HUES6 (cell line): Measurements from ENCODE around the gene TRPC4AP.
"Not testable (repeated sequence)": the region's sequence is repeated elsewhere in the genome, so short reads cannot be mapped to it uniquely, and the experiment has no call there.

Experiments used
- H3K27ac ChIP-seq: 2 replicates; pipeline ENCODE4 v1.7.0; 2013; ENCODE audit warnings: low read depth, mild to moderate bottlenecking, low read length, inconsistent platforms
- H3K27me3 ChIP-seq: 2 replicates; pipeline ENCODE4 v1.6.1; 2013; ENCODE audit warnings: low read length; ENCODE audit not compliant: control insufficient read depth, insufficient read depth
- H3K36me3 ChIP-seq: 2 replicates; pipeline ENCODE4 v1.6.1; 2013; ENCODE audit warnings: low read length; ENCODE audit not compliant: control insufficient read depth, insufficient read depth
- H3K4me1 ChIP-seq: 2 replicates; pipeline ENCODE4 v1.6.1; 2013; ENCODE audit warnings: low read length; ENCODE audit not compliant: control insufficient read depth, insufficient read depth
- H3K4me3 ChIP-seq: 2 replicates; pipeline ENCODE4 v1.5.1; 2013; ENCODE audit warnings: low read depth, low read length
- H3K9ac ChIP-seq: one replicate; pipeline ENCODE4 v1.6.1; 2013; ENCODE audit warnings: mild to moderate bottlenecking, low read length
- H3K9me3 ChIP-seq: 2 replicates; pipeline ENCODE4 v1.6.1; 2013; ENCODE audit warnings: low read depth, low read length; ENCODE audit not compliant: control insufficient read depth, insufficient read depth

The TRPC4AP gene

GRCh38 chr20:35054814-35055213, 37.8 kb downstream of the TRPC4AP start:
- H3K36me3 ChIP-seq = peaks cover 26% of the 10 kb centered on the region
- no peak overlapping the region for H3K27ac ChIP-seq
- H3K9me3 ChIP-seq = no peaks in the 10 kb centered on the region
- H3K9ac ChIP-seq = no peak overlapping the region
- no peaks in the 10 kb centered on the region; the same call in 1 of the 2 replicates for H3K4me1 ChIP-seq
- no peaks in the 10 kb centered on the region for H3K27me3 ChIP-seq
- H3K4me3 ChIP-seq = no peak overlapping the region

GRCh38 chr20:35052616-35053015, 40.0 kb downstream of the TRPC4AP start:
- peaks cover 48% of the 10 kb centered on the region for H3K36me3 ChIP-seq

GRCh38 chr20:35049776-35050352, 42.7 kb downstream of the TRPC4AP start:
- Histone ChIP-seq H3K36me3 (peaks cover 65% of the 10 kb centered on the region), H3K9ac (no peak overlapping the region), H3K27ac (no peak overlapping the region), H3K27me3 (no peaks in the 10 kb centered on the region), H3K9me3 (no peaks in the 10 kb centered on the region), H3K4me1 (no peaks in the 10 kb centered on the region), H3K4me3 (no peak overlapping the region)

More at GRCh38 chr20:35052616-35053015, 40.0 kb downstream of the TRPC4AP start:
- not testable (repeated sequence) for H3K4me3 ChIP-seq, H3K27ac ChIP-seq, H3K9ac ChIP-seq, H3K9me3 ChIP-seq, H3K4me1 ChIP-seq, H3K27me3 ChIP-seq

GRCh38 chr20:35048739-35049138, 43.9 kb downstream of the TRPC4AP start:
- no peak overlapping the region for H3K9ac ChIP-seq
- H3K27ac ChIP-seq = no peak overlapping the region
- no peaks in the 10 kb centered on the region for H3K4me1 ChIP-seq
- no peaks in the 10 kb centered on the region for H3K27me3 ChIP-seq
- peaks cover 72% of the 10 kb centered on the region for H3K36me3 ChIP-seq
- no peak overlapping the region for H3K4me3 ChIP-seq
- no peaks in the 10 kb centered on the region for H3K9me3 ChIP-seq

GRCh38 chr20:35042268-35042667, 50.3 kb downstream of the TRPC4AP start:
- Histone ChIP-seq H3K4me3 (no peak overlapping the region), H3K27ac (no peak overlapping the region), H3K9ac (no peak overlapping the region), H3K9me3 (no peaks in the 10 kb centered on the region), H3K27me3 (no peaks in the 10 kb centered on the region), H3K4me1 (no peaks in the 10 kb centered on the region), H3K36me3 (peaks cover 57% of the 10 kb centered on the region)

GRCh38 chr20:35040646-35041045, 52.0 kb downstream of the TRPC4AP start:
- Histone ChIP-seq H3K9ac (no peak overlapping the region), H3K4me1 (no peaks in the 10 kb centered on the region), H3K4me3 (no peak overlapping the region), H3K9me3 (no peaks in the 10 kb centered on the region), H3K36me3 (peaks cover 56% of the 10 kb centered on the region), H3K27ac (no peak overlapping the region), H3K27me3 (no peaks in the 10 kb centered on the region)

- Histone ChIP-seq H3K9me3 (no peaks in the 10 kb centered on the region), H3K9ac (no peak overlapping the region), H3K4me1 (no peaks in the 10 kb centered on the region), H3K4me3 (no peak overlapping the region), H3K27ac (no peak overlapping the region), H3K36me3 (peaks cover 57% of the 10 kb centered on the region), H3K27me3 (no peaks in the 10 kb centered on the region)
Observed at GRCh38 chr20:35039846-35040489, 52.6 kb downstream of the TRPC4AP start.

- no peaks in the 10 kb centered on the region for H3K4me1 ChIP-seq
- H3K27me3 ChIP-seq = no peaks in the 10 kb centered on the region
- peaks cover 57% of the 10 kb centered on the region for H3K36me3 ChIP-seq
- H3K9me3 ChIP-seq = no peaks in the 10 kb centered on the region
- no peak overlapping the region for H3K27ac ChIP-seq
- H3K4me3 ChIP-seq = no peak overlapping the region
- no peak overlapping the region for H3K9ac ChIP-seq
Observed at GRCh38 chr20:35039146-35039545, 53.5 kb downstream of the TRPC4AP start.

- no peaks in the 10 kb centered on the region for H3K9me3 ChIP-seq
- no peak overlapping the region for H3K9ac ChIP-seq
- no peaks in the 10 kb centered on the region for H3K27me3 ChIP-seq
- no peak overlapping the region for H3K4me3 ChIP-seq
- H3K36me3 ChIP-seq = peaks cover 69% of the 10 kb centered on the region
- no peak overlapping the region for H3K27ac ChIP-seq
- no peaks in the 10 kb centered on the region for H3K4me1 ChIP-seq
Observed at GRCh38 chr20:35034145-35034544, 58.5 kb downstream of the TRPC4AP start.

- H3K9me3 ChIP-seq = no peaks in the 10 kb centered on the region
- H3K9ac ChIP-seq = no peak overlapping the region
- H3K4me3 ChIP-seq = no peak overlapping the region
- no peaks in the 10 kb centered on the region for H3K27me3 ChIP-seq
- H3K36me3 ChIP-seq = peaks cover 77% of the 10 kb centered on the region
- no peaks in the 10 kb centered on the region for H3K4me1 ChIP-seq
- no peak overlapping the region for H3K27ac ChIP-seq
Observed at GRCh38 chr20:35030136-35030535, 62.5 kb downstream of the TRPC4AP start.

GRCh38 chr20:35027301-35027700, 65.3 kb downstream of the TRPC4AP start:
- no peak overlapping the region for H3K4me3 ChIP-seq
- H3K9me3 ChIP-seq = no peaks in the 10 kb centered on the region
- H3K9ac ChIP-seq = no peak overlapping the region
- H3K27me3 ChIP-seq = no peaks in the 10 kb centered on the region
- peaks cover 73% of the 10 kb centered on the region for H3K36me3 ChIP-seq
- no peaks in the 10 kb centered on the region for H3K4me1 ChIP-seq
- H3K27ac ChIP-seq = no peak overlapping the region
